GM19099 (cell line): Measurements from ENCODE around the gene CPXM1.

Source experiments
- POLR2A ChIP-seq: IDR thresholded peaks from 3 replicates; pipeline ENCODE4 v1.6.1; 2011; ENCODE audit warnings: low read depth; ENCODE audit not compliant: insufficient read length; ENCODE audit errors: extremely low read depth

CPXM1 gene

DNA sequence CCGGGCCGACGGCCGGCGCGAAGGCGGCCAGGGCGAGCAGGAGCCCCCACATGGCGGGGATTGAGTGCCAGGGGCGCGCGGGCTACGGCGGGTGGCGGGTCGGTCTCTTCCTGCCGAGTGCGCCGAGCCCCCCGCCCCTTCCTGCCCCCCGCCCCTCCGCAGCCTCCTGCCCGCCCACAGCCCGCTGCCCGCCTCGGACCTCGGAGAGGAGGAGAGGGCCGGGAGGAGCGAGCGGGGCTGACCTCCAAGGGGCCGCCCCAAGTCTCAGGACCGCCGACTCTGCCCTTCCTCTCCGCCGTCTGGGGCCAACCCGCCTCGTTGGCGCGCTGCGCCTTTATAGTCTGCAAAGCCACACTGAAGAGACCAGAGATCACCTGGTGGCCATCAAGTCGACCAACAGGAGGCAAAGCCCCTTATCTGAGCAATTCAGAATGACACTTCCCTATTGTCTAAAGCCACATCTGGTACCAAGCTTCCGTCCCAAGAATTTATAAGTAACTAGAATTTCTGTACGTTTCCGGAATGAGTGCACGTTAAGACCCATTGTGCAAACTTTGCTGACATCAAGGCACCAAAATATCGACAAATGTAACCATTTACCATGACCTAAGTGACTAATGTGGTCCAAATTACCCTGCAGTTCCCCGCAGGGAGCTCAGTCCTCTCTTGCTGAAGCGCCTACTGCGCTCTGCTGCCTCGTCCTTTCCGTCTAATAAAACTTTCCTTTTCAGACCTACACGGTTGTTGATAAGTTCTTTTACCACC, at the start of gene CPXM1:
Gene CPXM1 (minus strand): TSS at position 107 of the 765 bp plus-strand sequence. CDS start 55 bp downstream, at position 52.
- TF ChIP-seq POLR2A, result peak; percentile 73

DNA sequence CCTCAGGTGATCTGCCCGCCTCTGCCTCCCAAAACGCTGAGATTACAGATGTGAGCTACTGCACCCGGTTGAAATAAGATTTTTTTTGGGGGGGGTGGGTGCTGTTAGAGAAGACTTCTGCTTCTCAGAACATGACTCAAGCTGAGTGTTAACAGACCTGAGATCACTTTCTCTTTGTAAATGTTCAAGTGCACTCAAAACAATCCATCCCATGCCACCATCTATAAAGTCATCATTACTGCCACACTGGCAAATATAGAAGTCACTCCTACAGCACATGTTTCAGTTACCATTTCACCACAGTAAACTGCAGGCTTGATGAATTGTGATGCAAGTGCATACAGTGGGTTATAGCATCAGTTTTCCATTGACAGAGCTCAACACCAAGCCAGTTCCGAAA, 49.1 kb upstream of the CPXM1 start:
- TF ChIP-seq POLR2A, result no peak

DNA sequence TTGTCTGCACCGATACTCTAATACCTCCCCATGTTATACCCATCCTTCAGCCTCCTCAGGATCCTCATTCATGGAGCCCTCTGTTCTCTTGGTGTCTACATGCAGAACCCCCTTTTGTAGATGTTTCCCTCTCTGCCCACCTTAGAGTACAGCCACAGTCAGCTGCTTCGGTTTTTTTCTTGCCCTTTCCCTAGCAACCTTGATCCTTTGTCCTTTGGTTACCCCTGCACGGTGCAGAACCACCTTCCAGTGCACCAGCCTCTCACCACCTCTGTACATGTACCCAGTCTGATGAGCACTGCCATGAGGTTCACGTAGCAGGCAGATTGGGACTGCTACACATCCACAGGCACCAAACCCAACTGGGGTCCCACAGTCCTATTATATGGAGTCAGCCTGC, 47.4 kb upstream of the CPXM1 start:
- no peak for TF ChIP-seq POLR2A

DNA sequence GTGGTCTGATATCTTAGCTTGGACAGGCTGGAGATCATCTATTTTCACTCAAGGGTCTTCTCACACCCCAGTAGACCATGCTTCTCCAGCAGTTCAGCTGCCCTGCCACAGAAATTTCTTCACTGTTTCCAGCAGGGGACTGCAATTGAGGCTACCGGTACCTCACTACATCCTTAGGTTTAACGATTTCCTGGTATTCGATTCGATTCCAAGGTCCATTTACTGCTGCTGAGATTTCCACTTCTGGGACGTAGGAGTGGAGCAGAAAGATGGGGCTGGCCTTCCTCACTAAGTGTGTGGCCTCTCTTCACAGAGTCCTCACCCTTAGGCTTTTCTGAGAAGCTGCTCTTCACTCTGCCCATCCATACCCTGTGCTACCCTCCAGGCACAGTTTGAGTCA, 46.3 kb upstream of the CPXM1 start:
- TF ChIP-seq POLR2A, result no peak

DNA sequence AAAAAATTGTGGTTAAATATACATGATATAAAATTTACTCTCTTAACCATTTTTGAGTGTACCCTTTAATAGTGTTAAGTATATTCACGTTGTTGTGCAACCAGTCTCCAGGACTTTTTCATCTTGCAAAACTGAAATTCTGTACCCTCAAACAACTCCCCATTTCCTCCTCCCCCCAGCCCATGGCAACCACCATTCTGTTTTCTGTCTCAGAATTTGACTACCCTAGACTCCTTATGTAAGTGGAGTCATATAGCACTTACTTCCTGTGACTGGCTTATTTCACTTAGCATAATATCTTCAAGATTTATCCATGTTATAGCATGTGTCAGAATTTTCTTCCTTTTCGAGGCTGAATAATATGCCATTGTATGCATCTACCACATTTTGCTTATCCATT, 45.2 kb upstream of the CPXM1 start:
- TF ChIP-seq POLR2A, result no peak

DNA sequence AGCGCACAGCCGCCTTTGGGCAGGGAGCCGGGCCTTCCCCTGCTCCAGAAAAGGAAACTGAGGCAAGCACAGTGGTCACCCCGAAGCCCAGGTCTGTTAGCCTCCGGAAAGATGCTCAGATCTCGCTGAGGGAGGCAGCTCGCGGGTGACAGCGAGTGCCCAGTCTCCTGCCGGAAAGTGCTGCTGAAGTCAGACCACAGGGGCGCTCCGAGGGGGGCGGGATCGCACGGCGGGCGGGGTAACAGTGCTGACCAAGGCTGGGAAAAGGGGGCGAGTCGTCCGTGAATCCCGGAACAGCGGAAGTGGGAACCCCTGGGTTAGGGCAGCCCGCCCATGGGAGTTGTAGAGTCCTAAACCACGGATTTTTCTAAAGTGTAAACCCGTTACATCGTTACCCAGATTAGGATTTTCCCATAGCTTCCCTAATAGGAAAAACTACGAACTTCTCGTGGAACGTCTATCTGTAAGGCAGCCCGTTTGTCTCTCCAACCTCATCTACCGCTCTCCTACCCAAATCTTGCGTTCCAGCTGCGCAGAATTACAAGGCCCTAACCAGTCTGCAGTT, 40.6 kb upstream of the CPXM1 start:
- TF ChIP-seq POLR2A, result no peak

DNA sequence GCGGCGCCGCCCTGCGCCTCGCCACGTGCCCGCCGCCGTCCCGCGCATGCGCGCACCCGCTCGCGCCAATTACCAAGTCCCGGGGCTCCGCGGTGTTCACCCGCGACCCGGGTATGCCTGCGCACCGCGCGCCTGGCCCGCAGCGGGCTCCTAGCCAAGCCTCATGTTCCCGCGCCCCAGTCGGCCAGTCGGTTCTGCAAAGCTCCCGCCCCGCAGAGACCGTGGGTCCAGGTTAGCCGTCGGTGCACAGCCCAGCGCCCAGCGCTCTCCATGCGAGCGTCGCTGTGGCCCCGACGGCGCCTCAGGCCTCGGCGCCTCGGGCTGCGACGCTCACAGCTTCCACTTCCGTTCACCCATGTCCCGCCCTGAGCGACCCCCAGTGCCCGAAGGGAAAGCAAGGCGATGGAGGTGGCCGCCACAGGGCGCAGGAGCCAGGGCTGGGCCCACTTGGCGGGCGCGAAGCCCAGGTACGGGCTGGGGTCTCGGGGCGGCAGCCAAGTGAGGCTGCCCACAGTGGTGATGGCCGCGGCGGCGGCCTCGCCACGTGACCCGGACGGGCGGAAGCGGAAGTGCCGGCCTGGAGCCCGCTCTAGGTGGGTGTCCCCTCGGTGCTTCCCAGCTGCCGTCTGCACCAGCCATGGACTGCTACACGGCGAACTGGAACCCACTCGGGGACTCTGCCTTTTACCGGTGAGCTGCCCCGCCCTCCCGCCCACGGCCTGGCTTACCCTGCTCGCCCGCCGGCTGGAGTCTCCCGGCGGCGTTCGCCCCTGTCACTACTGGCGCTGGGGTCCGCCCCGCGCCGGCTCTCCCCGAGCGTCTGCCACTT, 39.9 kb upstream of the CPXM1 start, which contains the start of the genes PCED1A and VPS16:
Gene PCED1A (minus strand): TSS at position 518 of the 829 bp plus-strand sequence. CDS start 743 bp downstream, outside the sequence.
Gene VPS16 (plus strand): TSS at position 608 of the 829 bp plus-strand sequence. CDS start 30 bp downstream, at position 638.
- peak; percentile 67 for TF ChIP-seq POLR2A

DNA sequence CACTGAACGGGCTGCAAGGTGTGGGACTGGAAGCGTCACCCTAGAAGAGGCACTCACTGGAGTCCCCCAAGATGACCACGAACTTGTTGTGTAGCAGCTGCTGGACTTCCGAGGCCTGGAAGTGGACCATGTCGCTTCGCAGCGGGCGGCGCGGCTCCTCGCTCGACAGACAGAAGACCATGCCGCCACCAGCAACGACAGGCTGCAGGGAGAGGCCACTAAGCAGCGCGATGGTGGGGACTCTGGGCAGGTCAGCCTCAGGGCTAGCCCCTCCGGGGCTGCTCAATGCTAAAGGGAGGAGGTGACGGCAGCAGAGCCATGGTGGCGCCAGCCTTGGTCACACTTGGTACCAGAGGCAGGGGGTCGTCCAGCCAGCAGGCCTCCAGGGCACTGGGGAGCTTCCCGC, 39.3 kb upstream of the CPXM1 start:
- no peak for TF ChIP-seq POLR2A

DNA sequence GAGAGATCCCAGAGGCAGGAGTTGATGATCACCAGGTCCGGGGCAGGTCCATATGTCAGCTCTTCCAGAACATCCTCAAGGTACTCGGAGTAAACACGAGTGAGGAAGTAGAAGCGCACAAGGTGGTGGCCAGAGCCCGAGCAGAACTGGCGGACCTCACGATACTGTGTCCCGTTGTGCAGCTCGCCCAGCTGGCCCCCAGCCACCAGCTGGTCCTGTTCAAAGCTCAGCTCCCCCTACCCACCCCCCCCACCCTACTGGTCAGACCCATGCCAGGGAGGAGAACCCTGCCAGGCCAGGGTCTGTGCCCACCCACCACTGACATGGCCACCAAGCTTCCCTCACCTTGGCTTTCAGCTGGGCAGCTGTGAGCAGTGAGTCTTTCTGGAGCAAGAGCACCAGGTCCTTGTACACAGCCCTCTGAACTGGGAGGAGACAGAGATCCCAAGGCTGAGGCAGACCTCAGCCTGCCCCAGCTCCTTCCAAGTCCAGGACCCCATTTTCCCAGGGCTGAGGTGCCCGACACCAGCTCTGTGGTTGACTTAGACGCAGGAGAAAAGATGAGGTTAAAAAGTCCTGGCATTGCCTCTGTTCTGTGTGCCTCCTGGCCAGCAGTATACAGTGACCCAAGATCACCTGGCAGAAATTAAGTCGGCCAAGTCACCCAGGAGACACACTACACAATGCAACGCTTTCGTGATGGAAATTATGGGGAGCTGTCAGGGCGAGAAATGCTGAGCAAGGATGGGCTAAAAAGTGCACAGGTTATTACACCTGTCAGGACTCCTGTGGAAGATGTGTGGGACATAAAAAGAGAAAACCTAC, 38.6 kb upstream of the CPXM1 start:
- no peak for TF ChIP-seq POLR2A

DNA sequence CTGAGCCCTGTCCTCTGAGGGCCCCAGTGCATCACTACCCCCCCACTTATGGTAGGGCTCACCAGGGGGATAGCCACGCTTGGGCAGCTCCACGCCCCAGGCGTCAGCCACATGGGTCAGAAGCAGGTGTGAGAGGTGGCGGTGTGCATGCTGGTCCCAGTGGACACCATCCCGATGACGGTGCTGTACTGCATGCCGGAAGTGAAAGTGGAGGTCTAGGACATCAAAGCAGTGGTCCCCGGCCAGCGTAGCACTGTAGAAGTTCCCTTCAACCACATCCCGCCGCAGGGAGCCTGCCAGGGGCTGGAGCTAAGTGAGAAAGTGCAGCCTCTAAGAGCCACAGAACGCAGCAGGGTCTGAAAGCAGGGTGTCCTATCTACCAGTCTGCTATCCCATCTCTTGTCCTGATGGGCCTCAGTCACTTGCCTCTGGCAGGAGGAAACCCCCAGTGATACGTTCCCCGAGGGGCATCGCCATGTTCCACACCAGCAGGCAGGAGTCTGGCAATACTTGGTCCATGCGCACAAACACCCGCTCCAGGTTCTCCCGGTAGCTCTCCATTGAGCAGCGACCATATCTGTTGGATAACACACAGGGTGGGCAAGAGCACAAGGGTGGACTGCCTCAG, 37.9 kb upstream of the CPXM1 start:
- no peak for TF ChIP-seq POLR2A

DNA sequence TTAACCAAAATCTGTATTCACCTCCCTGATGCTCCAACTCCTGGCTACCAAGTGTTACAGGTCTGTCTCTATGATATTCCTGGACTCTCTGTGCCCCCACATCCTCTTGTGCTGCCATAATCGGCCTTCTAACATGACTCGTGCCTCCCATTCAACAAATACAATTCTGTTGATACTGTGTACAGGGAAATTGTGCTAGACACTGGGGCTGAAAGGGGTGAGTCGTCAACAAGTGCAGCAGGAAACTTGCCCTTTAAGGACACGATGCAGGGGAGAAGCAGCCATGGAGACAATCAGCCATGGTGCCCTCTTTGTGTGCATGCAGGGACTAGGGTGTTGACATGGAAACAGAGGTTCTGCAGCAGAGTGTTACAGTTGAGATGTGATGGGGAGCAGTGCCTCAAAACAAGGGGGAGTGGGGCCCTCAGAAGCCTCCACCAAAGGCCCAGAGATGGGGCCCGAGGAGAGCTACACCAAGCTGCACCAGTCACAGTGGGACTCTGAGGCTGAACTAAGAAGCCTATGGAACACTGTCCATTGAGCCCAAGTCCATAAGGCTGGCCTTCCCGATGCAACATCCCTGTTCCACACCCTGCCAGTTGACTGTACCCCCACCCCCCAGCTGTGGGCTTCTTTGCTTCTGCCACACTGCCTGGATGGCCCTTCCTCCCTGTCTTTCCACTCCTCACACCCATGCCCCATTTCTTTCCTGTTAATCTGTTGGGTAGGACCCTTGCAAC, 37.0 kb upstream of the CPXM1 start:
- TF ChIP-seq POLR2A, result no peak

DNA sequence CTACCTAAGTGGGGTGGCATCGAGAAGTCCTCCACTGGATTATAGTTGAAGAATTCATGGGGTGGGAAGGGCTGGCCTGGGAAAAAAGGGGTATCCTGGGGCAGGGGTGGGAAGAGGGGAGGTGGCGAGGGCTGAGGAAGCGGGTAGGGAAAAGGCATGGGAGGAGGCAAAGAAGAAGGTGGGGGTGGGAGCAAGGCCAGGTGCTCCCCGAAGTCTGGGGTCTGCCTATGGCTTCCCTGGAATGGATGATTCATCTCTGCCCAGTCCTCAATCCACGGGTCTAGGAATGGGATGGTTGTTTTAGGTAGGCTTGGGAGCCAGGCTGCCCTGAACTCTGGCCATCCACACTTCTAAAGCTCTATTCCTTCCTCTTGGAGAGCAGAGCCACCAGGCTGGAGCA, 35.6 kb upstream of the CPXM1 start:
- no peak for TF ChIP-seq POLR2A

DNA sequence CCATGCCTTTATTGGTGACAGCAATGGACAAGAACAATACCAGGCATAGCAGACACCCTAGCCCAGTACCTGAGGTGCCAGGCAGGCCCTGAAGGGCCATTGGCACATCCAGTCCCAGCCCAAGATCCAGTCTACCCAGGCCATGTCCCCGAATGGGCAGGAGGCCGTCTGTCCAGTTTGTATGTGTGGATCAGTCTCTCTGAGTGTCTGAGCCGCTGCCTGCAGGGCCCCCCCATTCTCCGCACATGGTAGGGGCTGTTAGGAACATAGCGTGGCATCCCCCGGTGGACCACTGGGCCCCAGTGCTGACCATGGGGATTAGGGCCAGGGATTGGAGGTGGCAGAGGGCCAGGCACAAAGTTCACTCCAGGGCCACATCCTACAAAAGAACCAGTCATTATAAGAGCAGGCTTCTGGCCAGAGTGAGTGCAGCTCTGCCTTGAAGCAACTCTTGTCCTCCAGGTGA, 34.9 kb upstream of the CPXM1 start:
- TF ChIP-seq POLR2A, result no peak
